ENCODE results near the gene DIO3.

GRCh38 chr14:101529079-101529478 is 32.2 kb upstream of the DIO3 start:
- no peak for TF ChIP-seq CTCF (IDR thresholded peaks at IDR 0.05; ENCODE audit: insufficient read depth, low read length)
- TF ChIP-seq GABPA (IDR thresholded peaks at IDR 0.05; ENCODE audit: low read depth) = no peak
- TF ChIP-seq REST (IDR thresholded peaks at IDR 0.05; ENCODE audit: insufficient replicate concordance, low read depth) = no peak
- no peak for TF ChIP-seq POLR2AphosphoS5 (IDR thresholded peaks at IDR 0.05; ENCODE audit: low read depth)
- no peak for TF ChIP-seq SPI1 (IDR thresholded peaks at IDR 0.05; ENCODE audit: borderline replicate concordance, low read depth)
